ENCODE results near the gene FILIP1.

DNA sequence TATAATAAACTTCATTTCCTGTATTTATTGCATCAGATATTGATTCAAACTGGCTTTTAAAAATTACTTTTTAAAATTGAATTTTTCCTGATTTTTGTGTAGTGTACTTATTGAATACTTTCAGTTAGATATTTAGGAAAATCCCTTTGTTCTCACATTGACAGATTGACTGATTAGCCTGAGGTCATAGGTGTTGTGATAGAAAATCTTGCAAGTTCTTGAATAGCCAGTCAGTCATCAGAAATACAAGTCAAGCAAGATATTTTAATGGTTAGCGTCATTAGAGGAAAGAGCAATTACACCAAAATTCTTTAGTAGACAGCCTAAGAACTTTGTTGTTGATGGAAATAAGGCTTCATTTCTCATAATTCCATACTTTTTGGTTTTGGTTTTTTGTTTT, 205.6 kb downstream of the FILIP1 start:
- no peak for TF ChIP-seq EZH2 (IDR thresholded peaks at IDR 0.05; ENCODE audit: low read depth, low read length, severe bottlenecking)
- no peak for TF ChIP-seq FOSL1 (IDR thresholded peaks at IDR 0.05; ENCODE audit: insufficient read depth, low read depth, low read length)
- TF ChIP-seq YY1 (IDR thresholded peaks at IDR 0.05; ENCODE audit: low read depth, low read length): no peak

Data from H1 (cell line).